Peyer's patch (tissue), 4 donors: ENCODE results near the gene CMPK2.

ENCODE experiments used
- POLR2A ChIP-seq, 2 donors: fragments of 450-650 bp; IDR thresholded peaks; one replicate each; pipeline ENCODE4 v1.5.1; 2017; ENCODE audit warnings: antibody characterized with exemption in 2 of 2, mild to moderate bottlenecking in 2 of 2, moderate library complexity in 2 of 2
- TF ChIP-seq, protein P1 (sequence below), 6 experiments: fragments of 450-650 bp in 4 of 6; fragments of 200-600 bp in 2 of 6; sonication (generic) in 1 of 6; IDR thresholded peaks; one replicate each; pipeline ENCODE4 v1.5.1; 2017 to 2019; ENCODE audit warnings: antibody characterized with exemption in 6 of 6, mild to moderate bottlenecking in 3 of 6, moderate library complexity in 1 of 6

- TF ChIP-seq, protein P1, sequence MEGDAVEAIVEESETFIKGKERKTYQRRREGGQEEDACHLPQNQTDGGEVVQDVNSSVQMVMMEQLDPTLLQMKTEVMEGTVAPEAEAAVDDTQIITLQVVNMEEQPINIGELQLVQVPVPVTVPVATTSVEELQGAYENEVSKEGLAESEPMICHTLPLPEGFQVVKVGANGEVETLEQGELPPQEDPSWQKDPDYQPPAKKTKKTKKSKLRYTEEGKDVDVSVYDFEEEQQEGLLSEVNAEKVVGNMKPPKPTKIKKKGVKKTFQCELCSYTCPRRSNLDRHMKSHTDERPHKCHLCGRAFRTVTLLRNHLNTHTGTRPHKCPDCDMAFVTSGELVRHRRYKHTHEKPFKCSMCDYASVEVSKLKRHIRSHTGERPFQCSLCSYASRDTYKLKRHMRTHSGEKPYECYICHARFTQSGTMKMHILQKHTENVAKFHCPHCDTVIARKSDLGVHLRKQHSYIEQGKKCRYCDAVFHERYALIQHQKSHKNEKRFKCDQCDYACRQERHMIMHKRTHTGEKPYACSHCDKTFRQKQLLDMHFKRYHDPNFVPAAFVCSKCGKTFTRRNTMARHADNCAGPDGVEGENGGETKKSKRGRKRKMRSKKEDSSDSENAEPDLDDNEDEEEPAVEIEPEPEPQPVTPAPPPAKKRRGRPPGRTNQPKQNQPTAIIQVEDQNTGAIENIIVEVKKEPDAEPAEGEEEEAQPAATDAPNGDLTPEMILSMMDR (IDR thresholded peaks at IDR 0.05) = no peak
- no peak for TF ChIP-seq POLR2A (IDR thresholded peaks at IDR 0.05)
These were observed 47.9 kb upstream of the CMPK2 start for GRCh38 chr2:6913415-6914157.
